ENCODE data around the gene DGLUCY.

Gene DGLUCY

DNA sequence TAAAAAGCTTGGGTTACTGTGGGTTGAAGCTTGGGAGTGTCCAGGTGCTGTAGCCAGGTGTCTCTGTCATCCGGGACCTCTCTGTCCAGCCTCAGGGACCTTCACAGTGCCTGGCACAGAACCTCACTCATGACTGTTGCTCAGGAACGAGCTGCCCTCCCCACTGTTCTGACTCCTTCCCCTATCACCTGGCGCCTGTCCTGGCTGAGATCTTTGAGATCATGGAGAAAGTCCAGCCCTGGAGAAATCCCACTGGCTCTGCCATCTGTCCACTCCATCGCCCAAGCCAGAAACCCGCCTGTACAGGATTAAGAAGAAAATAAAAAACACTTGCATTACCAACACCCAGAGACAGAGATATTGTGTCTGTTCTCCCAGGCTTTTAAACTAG lies 53.5 kb downstream of the DGLUCY start:
- Histone ChIP-seq H3K9me3 (ENCODE audit: control insufficient read depth, insufficient read depth, low read depth, low read length) (no peaks in the 10 kb centered on the region), H3K4me1 (ENCODE audit: control insufficient read depth, insufficient read depth, low read length) (no peaks in the 10 kb centered on the region), H3K27ac (ENCODE audit: extremely low read depth, low read depth, low read length) (no peak overlapping the region), H3K4me3 (ENCODE audit: low read depth, low read length) (no peak overlapping the region), H3K36me3 (ENCODE audit: control insufficient read depth in 2 of 2, insufficient read depth in 1 of 2, low read length in 2 of 2) (peaks cover 0 to 53% of the 10 kb centered on the region in 2 experiments; a peak in 2 of 3 replicates)
- TF ChIP-seq ZNF175 (tag by site-specific recombination; IDR thresholded peaks at IDR 0.05), result no peak
- no peak for TF ChIP-seq ZNF416 (tag by site-specific recombination; IDR thresholded peaks at IDR 0.05)
- TF ChIP-seq ZNF354C (tag by site-specific recombination; IDR thresholded peaks at IDR 0.05; ENCODE audit: borderline replicate concordance, low read depth), result no peak
- no peak for TF ChIP-seq ZNF426 (tag by site-specific recombination; IDR thresholded peaks at IDR 0.05)
- no peak for TF ChIP-seq KLF10 (tag by site-specific recombination; IDR thresholded peaks at IDR 0.05)
- TF ChIP-seq, protein P1, sequence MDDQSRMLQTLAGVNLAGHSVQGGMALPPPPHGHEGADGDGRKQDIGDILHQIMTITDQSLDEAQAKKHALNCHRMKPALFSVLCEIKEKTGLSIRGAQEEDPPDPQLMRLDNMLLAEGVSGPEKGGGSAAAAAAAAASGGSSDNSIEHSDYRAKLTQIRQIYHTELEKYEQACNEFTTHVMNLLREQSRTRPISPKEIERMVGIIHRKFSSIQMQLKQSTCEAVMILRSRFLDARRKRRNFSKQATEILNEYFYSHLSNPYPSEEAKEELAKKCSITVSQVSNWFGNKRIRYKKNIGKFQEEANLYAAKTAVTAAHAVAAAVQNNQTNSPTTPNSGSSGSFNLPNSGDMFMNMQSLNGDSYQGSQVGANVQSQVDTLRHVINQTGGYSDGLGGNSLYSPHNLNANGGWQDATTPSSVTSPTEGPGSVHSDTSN (CRISPR knock-in tag; IDR thresholded peaks at IDR 0.05), result no peak
- TF ChIP-seq MEIS1 (CRISPR knock-in tag; IDR thresholded peaks at IDR 0.05; ENCODE audit: borderline replicate concordance), result no peak
- TF ChIP-seq ZEB2 (tag by site-specific recombination; IDR thresholded peaks at IDR 0.05), result no peak
- TF ChIP-seq ZNF341 (tag by site-specific recombination; IDR thresholded peaks at IDR 0.05; ENCODE audit: low read depth), result no peak
- TF ChIP-seq BCL11B (tag by site-specific recombination; IDR thresholded peaks at IDR 0.05; ENCODE audit: low read depth), result no peak
- no peak for TF ChIP-seq ZNF335 (tag by site-specific recombination; conservative IDR thresholded peaks at IDR 0.05)
- no peak for TF ChIP-seq ZNF777 (tag by site-specific recombination; IDR thresholded peaks at IDR 0.05; ENCODE audit: borderline replicate concordance)
- TF ChIP-seq, protein P2, sequence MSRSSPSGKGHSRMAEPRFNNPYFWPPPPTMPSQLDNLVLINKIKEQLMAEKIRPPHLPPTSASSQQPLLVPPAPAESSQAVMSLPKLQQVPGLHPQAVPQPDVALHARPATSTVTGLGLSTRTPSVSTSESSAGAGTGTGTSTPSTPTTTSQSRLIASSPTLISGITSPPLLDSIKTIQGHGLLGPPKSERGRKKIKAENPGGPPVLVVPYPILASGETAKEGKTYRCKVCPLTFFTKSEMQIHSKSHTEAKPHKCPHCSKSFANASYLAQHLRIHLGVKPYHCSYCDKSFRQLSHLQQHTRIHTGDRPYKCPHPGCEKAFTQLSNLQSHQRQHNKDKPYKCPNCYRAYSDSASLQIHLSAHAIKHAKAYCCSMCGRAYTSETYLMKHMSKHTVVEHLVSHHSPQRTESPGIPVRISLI (tag by site-specific recombination; IDR thresholded peaks at IDR 0.05), result no peak
- no peak for TF ChIP-seq ZNF555 (tag by site-specific recombination; conservative IDR thresholded peaks at IDR 0.05)
- no peak for TF ChIP-seq ZNF510 (tag by site-specific recombination; IDR thresholded peaks at IDR 0.05; ENCODE audit: insufficient replicate concordance)
- no peak for TF ChIP-seq ZNF311 (tag by site-specific recombination; IDR thresholded peaks at IDR 0.05; ENCODE audit: borderline replicate concordance)
- ChIA-PET POLR2A (no interaction called here), CTCF (interaction anchor here (0.6 to 1.6 kb wide), 2 partner anchors 105 to 265 kb away, joined by 5 to 6 read pairs; no protein-coding TSS in a partner anchor)

DNA sequence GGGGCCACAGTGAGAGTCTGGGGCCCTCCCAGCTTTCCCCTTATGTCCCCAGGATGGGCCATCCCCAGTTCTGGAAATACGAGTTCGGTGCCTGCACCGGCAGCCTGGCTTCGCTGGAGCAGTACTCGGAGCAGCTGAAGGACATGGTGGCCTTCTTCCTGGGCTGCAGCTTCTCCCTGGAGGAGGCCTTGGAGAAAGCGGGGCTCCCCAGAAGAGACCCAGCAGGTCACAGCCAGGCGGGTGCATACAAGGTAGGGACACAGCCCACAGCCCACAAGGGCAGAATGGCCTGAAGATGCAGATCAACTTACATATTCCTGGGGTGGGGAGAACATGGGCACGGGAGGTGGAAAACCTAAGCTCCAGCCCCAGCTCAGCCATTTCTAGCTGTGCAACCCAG lies 56.1 kb downstream of the DGLUCY start:
- peaks cover 0 to 46% of the 10 kb centered on the region in 2 experiments; a peak in 2 of 3 replicates for H3K36me3 ChIP-seq (ENCODE audit: control insufficient read depth in 2 of 2, insufficient read depth in 1 of 2, low read length in 2 of 2)
- POLR2A ChIA-PET, result no interaction called here
- no peak overlapping the region for H3K4me3 ChIP-seq (ENCODE audit: low read depth, low read length)
- no peaks in the 10 kb centered on the region for H3K4me1 ChIP-seq (ENCODE audit: control insufficient read depth, insufficient read depth, low read length)
- CTCF ChIA-PET, result interaction anchor here (0.6 to 1.2 kb wide), 3 partner anchors 21 to 267 kb away, joined by 3 to 4 read pairs (median 4); no protein-coding TSS in a partner anchor
- H3K27ac ChIP-seq (ENCODE audit: extremely low read depth, low read depth, low read length), result no peak overlapping the region
- no peak for TF ChIP-seq TRIM28 (IDR thresholded peaks at IDR 0.05; ENCODE audit: borderline replicate concordance, low read length)
- TF ChIP-seq ZXDB (tag by site-specific recombination; IDR thresholded peaks at IDR 0.05), result no peak
- H3K9me3 ChIP-seq (ENCODE audit: control insufficient read depth, insufficient read depth, low read depth, low read length), result no peaks in the 10 kb centered on the region

DNA sequence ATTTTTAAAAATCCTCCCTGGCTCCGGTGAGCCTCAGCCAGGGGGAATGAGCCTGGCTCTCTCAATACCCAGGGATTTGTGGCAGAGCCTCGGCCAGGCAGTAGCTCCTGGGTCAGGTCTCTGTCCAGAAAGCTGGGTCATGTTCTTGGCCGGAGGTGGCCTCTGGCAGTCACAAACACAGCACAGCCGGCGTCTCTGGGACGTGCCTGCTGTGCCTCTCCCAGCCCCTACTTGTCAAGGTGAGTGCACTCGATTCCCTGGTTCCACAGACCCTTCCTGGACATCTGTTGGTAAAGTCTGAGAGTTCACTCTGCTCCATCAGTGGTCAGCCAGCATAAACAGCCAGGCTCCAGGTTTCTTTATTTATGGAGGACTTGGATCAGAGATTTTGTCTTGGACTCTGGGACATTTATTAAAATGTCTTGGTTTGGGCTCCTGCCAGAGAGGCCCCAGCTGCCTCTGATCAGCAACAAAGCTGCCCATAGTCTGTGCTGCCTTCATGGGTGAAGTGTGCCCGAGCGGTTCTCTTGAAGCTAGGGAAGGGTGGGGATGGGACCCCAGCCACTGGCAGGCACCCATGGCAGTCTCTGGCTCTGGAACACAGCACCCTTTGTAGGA lies 56.7 kb downstream of the DGLUCY start:
- TF ChIP-seq, protein P2 (tag by site-specific recombination; IDR thresholded peaks at IDR 0.05), result no peak
- TF ChIP-seq ZNF140 (tag by site-specific recombination; IDR thresholded peaks at IDR 0.05) (no peak), ZNF391 (tag by site-specific recombination; IDR thresholded peaks at IDR 0.05; ENCODE audit: borderline replicate concordance, low read depth) (no peak), ZNF404 (tag by site-specific recombination; IDR thresholded peaks at IDR 0.05) (no peak), GFI1B (tag by site-specific recombination; IDR thresholded peaks at IDR 0.05) (no peak), ZBTB20 (tag by site-specific recombination; IDR thresholded peaks at IDR 0.05) (no peak), ZFP37 (tag by site-specific recombination; IDR thresholded peaks at IDR 0.05) (no peak)
- no peaks in the 10 kb centered on the region for H3K4me1 ChIP-seq (ENCODE audit: control insufficient read depth, insufficient read depth, low read length)
- no peaks in the 10 kb centered on the region for H3K9me3 ChIP-seq (ENCODE audit: control insufficient read depth, insufficient read depth, low read depth, low read length)
- H3K36me3 ChIP-seq (ENCODE audit: control insufficient read depth in 2 of 2, insufficient read depth in 1 of 2, low read length in 2 of 2), result peaks cover 0 to 44% of the 10 kb centered on the region in 2 experiments; a peak in 2 of 3 replicates
- ChIA-PET POLR2A (interaction anchor here (0.6 to 0.9 kb wide), 3 partner anchors 23 to 309 kb away, joined by 3 to 6 read pairs (median 3); partner anchors contain the start of gene RPS6KA5), CTCF (interaction anchor here (1.2 to 8.0 kb wide), 5 partner anchors 15 to 268 kb away, joined by 4 to 169 read pairs (median 4); no protein-coding TSS in a partner anchor)
- H3K27ac ChIP-seq (ENCODE audit: extremely low read depth, low read depth, low read length), result no peak overlapping the region
- no peak overlapping the region for H3K4me3 ChIP-seq (ENCODE audit: low read depth, low read length)
